Skeletal muscle cell (primary cell): ENCODE measurements around the gene VAV3.
"Not testable (repeated sequence)": the region's sequence is repeated elsewhere in the genome, so short reads cannot be mapped to it uniquely, and the experiment has no call there.

ENCODE experiments used
- DNase-seq: peaks from one replicate; pipeline ENCODE4 v3.0.0-alpha.2; 2010; ENCODE audit warnings: low read depth
- H3K4me3 ChIP-seq: 2 replicates; pipeline ENCODE4 v1.5.1; 2011; ENCODE audit warnings: low read depth, mild to moderate bottlenecking, control low read depth, low read length, moderate library complexity

Gene VAV3

GRCh38 chr1:107865627-107866026 is 99.4 kb downstream of the VAV3 start:
- no peak overlapping the region for H3K4me3 ChIP-seq
- no peak for DNase-seq

GRCh38 chr1:107863342-107863741 is 101.6 kb downstream of the VAV3 start:
- DNase-seq: no peak
- H3K4me3 ChIP-seq: no peak overlapping the region

- no peak for DNase-seq
- no peak overlapping the region for H3K4me3 ChIP-seq
Measured at GRCh38 chr1:107862064-107862463, 102.9 kb downstream of the VAV3 start.

GRCh38 chr1:107858323-107858722 is 106.7 kb downstream of the VAV3 start:
- no peak overlapping the region for H3K4me3 ChIP-seq
- DNase-seq: no peak

GRCh38 chr1:107851418-107851817 is 113.6 kb downstream of the VAV3 start:
- DNase-seq: no peak
- H3K4me3 ChIP-seq: no peak overlapping the region

GRCh38 chr1:107844541-107845194 is 120.3 kb downstream of the VAV3 start:
- not testable (repeated sequence) for H3K4me3 ChIP-seq, DNase-seq

- H3K4me3 ChIP-seq: no peak overlapping the region
- no peak for DNase-seq
Measured at GRCh38 chr1:107843989-107844388, 121.0 kb downstream of the VAV3 start.

- no peak for DNase-seq
- H3K4me3 ChIP-seq: no peak overlapping the region
Measured at GRCh38 chr1:107842241-107842640, 122.7 kb downstream of the VAV3 start.

- no peak overlapping the region for H3K4me3 ChIP-seq
- DNase-seq: no peak
Measured at GRCh38 chr1:107840725-107841124, 124.3 kb downstream of the VAV3 start.

GRCh38 chr1:107838056-107838455 is 126.9 kb downstream of the VAV3 start:
- no peak overlapping the region for H3K4me3 ChIP-seq
- DNase-seq: no peak

- H3K4me3 ChIP-seq: no peak overlapping the region
- no peak for DNase-seq
Measured at GRCh38 chr1:107835151-107835670, 129.8 kb downstream of the VAV3 start.

GRCh38 chr1:107833061-107833460 is 131.9 kb downstream of the VAV3 start:
- H3K4me3 ChIP-seq: no peak overlapping the region
- DNase-seq: no peak

- DNase-seq: no peak
- H3K4me3 ChIP-seq: no peak overlapping the region
Measured at GRCh38 chr1:107831921-107832320, 133.1 kb downstream of the VAV3 start.

- H3K4me3 ChIP-seq: no peak overlapping the region
- DNase-seq: no peak
Measured at GRCh38 chr1:107830526-107830925, 134.5 kb downstream of the VAV3 start.

GRCh38 chr1:107830075-107830474 is 134.9 kb downstream of the VAV3 start:
- no peak for DNase-seq
- no peak overlapping the region for H3K4me3 ChIP-seq

- H3K4me3 ChIP-seq: no peak overlapping the region
- no peak for DNase-seq
Measured at GRCh38 chr1:107829036-107829770, 135.8 kb downstream of the VAV3 start.

- H3K4me3 ChIP-seq: no peak overlapping the region
- DNase-seq: no peak
Measured at GRCh38 chr1:107824946-107825345, 140.0 kb downstream of the VAV3 start.

GRCh38 chr1:107821340-107821739 is 143.6 kb downstream of the VAV3 start:
- DNase-seq: no peak
- no peak overlapping the region for H3K4me3 ChIP-seq

GRCh38 chr1:107820801-107821200 is 144.2 kb downstream of the VAV3 start:
- DNase-seq: peak; percentile 4
- H3K4me3 ChIP-seq: no peak overlapping the region

GRCh38 chr1:107817935-107818334 is 147.0 kb downstream of the VAV3 start:
- no peak for DNase-seq
- H3K4me3 ChIP-seq: no peak overlapping the region

GRCh38 chr1:107817206-107817605 is 147.8 kb downstream of the VAV3 start:
- DNase-seq: no peak
- H3K4me3 ChIP-seq: no peak overlapping the region
